Left lung (tissue), 10 donors: ENCODE measurements around the gene B3GNT5. TPM values are rescaled to one million over a fixed set of nuclear protein-coding genes. Genes with fewer than 3 reads are reported as not detected.
A peak's percentile ranks its signal among the peaks of the same experiment; 100 is the strongest.

Experiments used
- ATAC-seq: fragments of 200-7000 bp; cut with Tn5 transposase; one replicate; pipeline ENCODE4 v1.9.1; 2020; ENCODE audit warnings: moderate library complexity
- DNase-seq, 4 donors: peaks; one replicate each; pipeline ENCODE4 v3.0.0-alpha.2; 2013 to 2020
- H3K27ac ChIP-seq, 2 donors: fragments of 200-600 bp; sonication (generic) in 1 of 2; one replicate each; pipeline versions ENCODE4 v1.5.0 to v1.8.0; 2020 to 2021
- H3K27me3 ChIP-seq, 2 donors: fragments of 200-600 bp; sonication (generic) in 1 of 2; one replicate each; pipeline versions ENCODE4 v1.5.0 to v1.8.0; 2020 to 2021
- H3K36me3 ChIP-seq, 2 donors: fragments of 200-600 bp; sonication (generic) in 1 of 2; one replicate each; pipeline versions ENCODE4 v1.5.0 to v1.8.0; 2020 to 2021
- H3K4me1 ChIP-seq, 2 donors: fragments of 200-600 bp; one replicate each; pipeline ENCODE4 v1.8.0; 2021
- H3K4me3 ChIP-seq, 2 donors: fragments of 200-600 bp; sonication (generic) in 1 of 2; one replicate each; pipeline versions ENCODE4 v1.5.0 to v1.8.0; 2020 to 2021; ENCODE audit warnings: mild to moderate bottlenecking in 1 of 2
- H3K9me3 ChIP-seq, 2 donors: fragments of 200-600 bp; sonication (generic) in 1 of 2; one replicate each; pipeline versions ENCODE4 v1.5.0 to v1.8.0; 2020 to 2021
- CTCF ChIP-seq, 2 donors: fragments of 200-600 bp; sonication (generic) in 1 of 2; IDR thresholded peaks; one replicate each; pipeline versions ENCODE4 v1.5.0 to v1.8.0; 2021; ENCODE audit warnings: antibody characterized with exemption in 2 of 2
- intact Hi-C, 2 donors: fragments of 100-400 bp; cut with DNase I; formaldehyde crosslinking; loops; one replicate each; pipeline versions ENCODE4 v1.11.2 to v1.14.2; 2022
- polyA plus RNA-seq, 6 donors: library from polyadenylated mRNA; unstranded; fragments of 120-200 nt; gene quantifications; one replicate each; pipeline ENCODE4 v1.2.1, GENCODE V29; 2013; ENCODE audit not compliant: insufficient read length in 6 of 6
- total RNA-seq, 2 donors: library from RNA; stranded (reverse); fragmentation: NEBNext Ultra II Directional; extraction: Animal tissue kit (Norgen Biotek cat#: 25700); gene quantifications; one replicate each; pipeline ENCODE4 v1.2.1, GENCODE V29; 2021
- donor health status: DM: no; HTN: yes; CAD: no.
- donor health status: DM: no; HTN: no; CAD: no.

The B3GNT5 gene
- total and polyA plus RNA-seq, 8 donors, result 21.7 to 45.2 (median 26.9) TPM

GRCh38 chr3:183244219-183244618, 8.8 kb upstream of the B3GNT5 start:
- peak; percentile 45 for ATAC-seq
- Histone ChIP-seq H3K36me3 (no peaks in the 10 kb centered on the region), H3K27ac (peak overlapping the region; percentile 8 to 78), H3K4me3 (no peak overlapping the region), H3K4me1 (peaks cover 0 to 34% of the 10 kb centered on the region in 2 donors), H3K27me3 (no peaks in the 10 kb centered on the region), H3K9me3 (peaks cover 0 to 16% of the 10 kb centered on the region in 2 donors)
- no peak for TF ChIP-seq CTCF (IDR thresholded peaks at IDR 0.05)
- intact Hi-C loops, result no loop called here
- peak in 1 of 4 donors; percentile 76 for DNase-seq

GRCh38 chr3:183244981-183245476, 8.0 kb upstream of the B3GNT5 start:
- peaks cover 0 to 16% of the 10 kb centered on the region in 2 donors for H3K9me3 ChIP-seq
- no peak for TF ChIP-seq CTCF (IDR thresholded peaks at IDR 0.05)
- ATAC-seq (peak; percentile 51), DNase-seq (no peak)
- intact Hi-C loops, result no loop called here
- peak overlapping the region; percentile 69 to 78 for H3K27ac ChIP-seq
- H3K4me1 ChIP-seq, result peaks cover 0 to 34% of the 10 kb centered on the region in 2 donors
- no peaks in the 10 kb centered on the region for H3K36me3 ChIP-seq
- no peak overlapping the region for H3K4me3 ChIP-seq
- H3K27me3 ChIP-seq, result no peaks in the 10 kb centered on the region

- peaks cover 0 to 37% of the 10 kb centered on the region in 2 donors for H3K4me1 ChIP-seq
- no peak for ATAC-seq
- no peak for DNase-seq
- no peak overlapping the region for H3K4me3 ChIP-seq
- peaks cover 0 to 11% of the 10 kb centered on the region in 2 donors for H3K9me3 ChIP-seq
- no peaks in the 10 kb centered on the region for H3K27me3 ChIP-seq
- intact Hi-C loops, result no loop called here
- H3K27ac ChIP-seq, result no peak overlapping the region
- H3K36me3 ChIP-seq, result no peaks in the 10 kb centered on the region
- no peak for TF ChIP-seq CTCF (IDR thresholded peaks at IDR 0.05)
Measured at GRCh38 chr3:183247011-183247589, 6.0 kb upstream of the B3GNT5 start.

- intact Hi-C loops, result no loop called here
- Histone ChIP-seq H3K4me1 (peaks cover 4 to 35% of the 10 kb centered on the region in 2 donors), H3K4me3 (no peak overlapping the region), H3K36me3 (no peaks in the 10 kb centered on the region), H3K27me3 (no peaks in the 10 kb centered on the region), H3K9me3 (no peaks in the 10 kb centered on the region), H3K27ac (no peak overlapping the region)
- ATAC-seq (no peak), DNase-seq (no peak)
- no peak for TF ChIP-seq CTCF (IDR thresholded peaks at IDR 0.05)
Measured at GRCh38 chr3:183249006-183249718, 3.9 kb upstream of the B3GNT5 start.

- peaks cover 4 to 32% of the 10 kb centered on the region in 2 donors for H3K4me1 ChIP-seq
- peak overlapping the region in 1 of 2 donors; percentile 96 for H3K27ac ChIP-seq
- peak overlapping the region; percentile 15 to 80 for H3K4me3 ChIP-seq
- no peaks in the 10 kb centered on the region for H3K9me3 ChIP-seq
- ATAC-seq (no peak), DNase-seq (no peak)
- TF ChIP-seq CTCF (IDR thresholded peaks at IDR 0.05), result no peak
- no peaks in the 10 kb centered on the region for H3K27me3 ChIP-seq
- no peaks in the 10 kb centered on the region for H3K36me3 ChIP-seq
- intact Hi-C loops, result no loop called here
Measured at GRCh38 chr3:183252118-183252782, 803 bp upstream of the B3GNT5 start.
